GM18870 (cell line): ENCODE measurements around the gene C1QC.

Source experiments
- ATAC-seq: cut with Tn5 transposase; IDR thresholded peaks from one replicate; pipeline ENCODE4 v1.9.1; 2021; ENCODE audit warnings: moderate library complexity; ENCODE audit not compliant: unreplicated experiment

The C1QC gene

GRCh38 chr1:22676916-22677583 is 33.6 kb downstream of the C1QC start:
- ATAC-seq, result no peak

- ATAC-seq, result no peak
These were observed 34.8 kb downstream of the C1QC start for GRCh38 chr1:22677931-22678896.

GRCh38 chr1:22680726-22681125 is 37.3 kb downstream of the C1QC start:
- no peak for ATAC-seq

- no peak for ATAC-seq
These were observed 38.3 kb downstream of the C1QC start for GRCh38 chr1:22681556-22682276.

- ATAC-seq, result no peak
These were observed 40.1 kb downstream of the C1QC start for GRCh38 chr1:22683547-22683946.

GRCh38 chr1:22685591-22686059 is 42.2 kb downstream of the C1QC start:
- ATAC-seq, result no peak

GRCh38 chr1:22687191-22687590 is 43.8 kb downstream of the C1QC start:
- no peak for ATAC-seq

GRCh38 chr1:22688466-22688865 is 45.0 kb downstream of the C1QC start:
- ATAC-seq, result no peak

GRCh38 chr1:22689505-22689904 is 46.1 kb downstream of the C1QC start:
- no peak for ATAC-seq

GRCh38 chr1:22691031-22691753 is 47.8 kb downstream of the C1QC start:
- ATAC-seq, result no peak

- no peak for ATAC-seq
These were observed 50.7 kb downstream of the C1QC start for GRCh38 chr1:22694172-22694571.

- ATAC-seq, result no peak
These were observed 53.2 kb downstream of the C1QC start for GRCh38 chr1:22696610-22697009.
